GM10248 (cell line): ENCODE results near the gene PHF19.

Experiments used
- CTCF ChIA-PET: fragments of 300-600 bp; sonication (Branson Sonifier 250); formaldehyde crosslinking; extraction: SDS; loops from one replicate; lab custom pipeline; 2021; ENCODE audit warnings: antibody characterized with exemption; lab: Yijun Ruan, JAX
- POLR2A ChIA-PET: fragments of 350-650 bp; sonication (Branson Sonifier 250); formaldehyde crosslinking; extraction: SDS; loops from one replicate; lab custom pipeline; 2020; ENCODE audit warnings: antibody characterized with exemption; lab: Yijun Ruan, JAX
- DNase-seq: peaks from one replicate; pipeline ENCODE4 v3.0.0; 2012; ENCODE audit errors: extremely low spot score
- TF ChIP-seq, protein P1 (sequence below): IDR thresholded peaks from 2 replicates; pipeline ENCODE4 v1.5.1; 2012; ENCODE audit warnings: mild to moderate bottlenecking, low read depth; ENCODE audit errors: extremely low read depth, missing control alignments, control extremely low read depth

Gene PHF19

DNA sequence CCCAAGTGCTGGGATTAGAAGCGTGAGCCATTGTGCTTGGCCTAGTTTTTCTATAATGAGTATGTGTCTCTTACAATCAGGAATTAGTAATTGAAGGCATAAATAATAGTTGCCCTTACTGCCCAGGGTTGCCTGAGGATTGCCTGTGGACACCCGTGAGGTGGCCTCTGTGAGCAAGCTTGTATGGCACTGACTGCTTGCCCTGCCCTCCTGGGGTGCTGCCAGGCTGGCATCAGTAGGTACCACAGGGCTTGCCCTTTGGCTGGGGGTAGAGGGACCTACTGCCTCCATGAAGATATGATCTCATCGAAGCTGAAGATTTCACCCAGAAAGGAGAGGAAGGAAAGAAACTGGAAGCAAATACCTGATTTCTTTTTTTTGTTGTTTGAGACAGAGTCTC, 23.8 kb upstream of the PHF19 start:
- CTCF ChIA-PET = interaction anchor here (1.0 to 1.6 kb wide), 2 partner anchors 20 to 144 kb away, joined by 3 read pairs; no protein-coding TSS in a partner anchor

DNA sequence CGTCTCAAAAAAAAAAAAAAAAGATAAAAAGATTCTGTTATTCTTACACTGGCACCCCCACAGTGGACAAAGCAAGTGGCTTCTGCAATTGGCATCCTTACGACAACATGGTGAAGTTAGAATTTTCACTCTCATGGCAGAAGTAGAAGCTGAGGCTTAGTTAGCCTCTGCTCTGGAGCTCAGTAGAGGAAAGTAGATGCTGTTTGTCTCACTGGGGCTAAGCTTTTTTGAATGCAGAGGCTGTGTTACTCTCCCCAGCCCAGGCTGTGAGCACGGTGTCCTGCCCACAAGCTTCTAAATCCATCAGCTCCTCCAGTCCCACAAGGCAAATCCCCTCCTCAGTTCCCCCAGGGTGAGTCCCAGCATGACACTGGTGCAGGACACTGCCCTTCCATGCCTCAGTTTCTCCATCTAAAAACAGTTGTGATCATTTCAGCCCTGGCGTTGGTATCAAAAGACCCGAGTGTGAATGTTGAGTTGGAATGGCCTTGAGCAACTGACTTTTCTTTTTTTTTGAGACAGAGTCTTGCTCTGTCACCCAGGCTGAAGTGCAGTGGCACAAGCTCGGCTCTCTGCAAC, 22.6 kb upstream of the PHF19 start:
- CTCF ChIA-PET = interaction anchor here (0.9 to 1.1 kb wide), 2 partner anchors 8 to 12 kb away, joined by 3 read pairs; no protein-coding TSS in a partner anchor
- DNase-seq = no peak
- POLR2A ChIA-PET = interaction anchor here (0.6 kb wide), 1 partner anchor 51 kb away, joined by 5 read pairs; no protein-coding TSS in a partner anchor
- TF ChIP-seq, protein P1, sequence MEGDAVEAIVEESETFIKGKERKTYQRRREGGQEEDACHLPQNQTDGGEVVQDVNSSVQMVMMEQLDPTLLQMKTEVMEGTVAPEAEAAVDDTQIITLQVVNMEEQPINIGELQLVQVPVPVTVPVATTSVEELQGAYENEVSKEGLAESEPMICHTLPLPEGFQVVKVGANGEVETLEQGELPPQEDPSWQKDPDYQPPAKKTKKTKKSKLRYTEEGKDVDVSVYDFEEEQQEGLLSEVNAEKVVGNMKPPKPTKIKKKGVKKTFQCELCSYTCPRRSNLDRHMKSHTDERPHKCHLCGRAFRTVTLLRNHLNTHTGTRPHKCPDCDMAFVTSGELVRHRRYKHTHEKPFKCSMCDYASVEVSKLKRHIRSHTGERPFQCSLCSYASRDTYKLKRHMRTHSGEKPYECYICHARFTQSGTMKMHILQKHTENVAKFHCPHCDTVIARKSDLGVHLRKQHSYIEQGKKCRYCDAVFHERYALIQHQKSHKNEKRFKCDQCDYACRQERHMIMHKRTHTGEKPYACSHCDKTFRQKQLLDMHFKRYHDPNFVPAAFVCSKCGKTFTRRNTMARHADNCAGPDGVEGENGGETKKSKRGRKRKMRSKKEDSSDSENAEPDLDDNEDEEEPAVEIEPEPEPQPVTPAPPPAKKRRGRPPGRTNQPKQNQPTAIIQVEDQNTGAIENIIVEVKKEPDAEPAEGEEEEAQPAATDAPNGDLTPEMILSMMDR = no peak

More for the DNA sequence above, 23.8 kb upstream of the PHF19 start:
- no peak for DNase-seq
- POLR2A ChIA-PET = interaction anchor here (1.4 kb wide), 1 partner anchor 56 kb away, joined by 3 read pairs; no protein-coding TSS in a partner anchor
- TF ChIP-seq, protein P1 = no peak

DNA sequence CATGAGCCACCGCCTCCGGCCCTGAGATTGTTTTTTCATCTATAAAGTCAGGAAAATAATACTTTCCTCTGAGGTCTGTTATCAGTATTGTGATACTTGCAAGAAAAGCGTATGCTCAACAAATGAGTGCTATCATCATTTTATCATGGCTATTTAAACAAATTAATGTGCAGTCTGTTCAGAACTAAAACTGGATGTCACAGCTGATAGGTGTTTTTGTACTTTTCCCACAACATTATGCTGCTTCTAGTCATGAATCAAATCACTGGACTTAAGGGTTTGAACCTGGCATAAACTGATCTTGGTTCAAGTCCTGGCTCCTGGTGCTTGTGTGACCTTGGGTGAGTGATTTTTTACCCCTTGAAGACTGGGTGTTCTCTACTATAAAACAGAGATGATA, 21.4 kb upstream of the PHF19 start:
- no peak for DNase-seq
- CTCF ChIA-PET = interaction anchor here (3.4 kb wide), 1 partner anchor 12 kb away, joined by 13 read pairs; no protein-coding TSS in a partner anchor
- TF ChIP-seq, protein P1 = no peak
- POLR2A ChIA-PET = no interaction called here

- CTCF ChIA-PET = interaction anchor here (0.9 to 3.4 kb wide), 7 partner anchors 8 to 40 kb away, joined by 3 to 13 read pairs (median 4); no protein-coding TSS in a partner anchor
Observed at GRCh38 chr9:120895951-120896350, 19.0 kb upstream of the PHF19 start.

DNA sequence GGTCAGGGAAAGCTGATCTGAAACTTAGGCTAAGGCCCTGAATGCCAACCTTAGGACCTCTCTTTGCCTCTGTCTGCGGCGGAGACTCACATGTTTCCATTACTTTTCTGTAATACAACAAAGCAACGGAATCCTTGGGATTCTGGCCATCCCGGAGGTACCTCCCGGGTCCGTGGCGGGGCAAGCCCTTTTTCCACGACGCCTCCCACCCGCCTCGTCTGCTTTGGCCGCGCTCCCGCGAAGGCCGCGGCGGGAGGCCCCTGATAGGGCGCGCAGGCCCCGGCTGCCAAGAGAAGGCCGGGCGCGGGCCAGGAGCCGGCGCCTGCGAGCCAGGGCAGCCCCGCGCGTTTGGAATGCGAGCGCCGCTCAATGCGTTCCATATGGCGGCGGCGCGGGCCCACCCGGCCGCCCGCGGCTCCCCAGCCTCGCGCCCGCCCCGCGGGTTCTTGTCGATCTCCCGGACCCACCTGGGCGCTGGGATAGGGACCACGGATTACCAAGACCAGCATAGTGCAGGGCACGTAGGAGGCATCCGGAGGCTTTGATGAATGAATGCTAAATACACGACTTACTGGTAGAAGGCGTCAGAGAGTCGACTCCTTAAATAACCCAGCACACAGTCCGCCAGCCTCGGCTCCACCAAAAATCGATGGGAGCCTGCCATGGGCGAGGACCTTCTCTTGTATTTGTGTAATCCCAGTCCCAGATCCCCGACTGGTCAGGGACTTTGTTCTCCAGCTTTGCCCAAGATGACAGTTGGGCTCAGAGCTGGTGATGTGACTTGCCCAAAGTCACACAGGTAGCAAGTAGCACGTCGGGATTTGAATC, 17.5 kb upstream of the PHF19 start:
- CTCF ChIA-PET = interaction anchor here (1.0 to 2.1 kb wide), 4 partner anchors 11 to 26 kb away, joined by 3 to 9 read pairs (median 4); no protein-coding TSS in a partner anchor
- POLR2A ChIA-PET = interaction anchor here (0.5 to 2.9 kb wide), 4 partner anchors 10 to 283 kb away, joined by 3 to 22 read pairs (median 6); no protein-coding TSS in a partner anchor
- DNase-seq = no peak
- TF ChIP-seq, protein P1 = no peak

More at GRCh38 chr9:120895951-120896350, 19.0 kb upstream of the PHF19 start:
- DNase-seq = no peak
- POLR2A ChIA-PET = interaction anchor here (0.9 to 2.9 kb wide), 3 partner anchors 18 to 29 kb away, joined by 4 to 22 read pairs (median 6); partner anchors contain the start of gene PHF19
- TF ChIP-seq, protein P1 = no peak
